Measurements from ENCODE around the gene NLRP7.

DNA sequence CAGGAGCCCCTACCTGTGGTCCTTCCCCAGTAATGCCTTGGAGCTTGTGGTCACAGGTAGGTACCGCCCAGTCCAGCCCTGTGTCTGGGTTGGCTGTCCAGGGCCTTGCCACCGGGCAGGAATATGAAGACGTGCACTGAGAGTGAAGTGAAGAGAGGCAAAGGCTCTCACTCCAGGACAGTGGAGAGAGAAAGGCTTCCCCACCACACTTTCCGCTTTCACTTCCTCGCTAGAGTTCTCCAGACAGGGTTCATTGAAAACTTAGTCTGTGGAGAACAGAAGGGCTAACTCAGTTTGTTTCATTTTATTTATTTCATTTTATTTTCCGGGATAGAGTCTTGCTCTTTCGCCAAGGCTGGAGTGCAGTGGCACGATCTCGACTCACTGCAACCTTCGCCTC lies 59.1 kb downstream of the NLRP7 start:
- TF ChIP-seq EZH2phosphoT487 (IDR thresholded peaks at IDR 0.05; ENCODE audit: borderline replicate concordance, low read length) (no peak), CTCF (conservative IDR thresholded peaks at IDR 0.05; ENCODE audit: low read depth, low read length) (no peak), EZH2 (IDR thresholded peaks at IDR 0.05; ENCODE audit: low read length, unreplicated experiment) (no peak)

Measured in PC-3 (cell line).